ENCODE data around the gene SLC38A8.

GRCh38 chr16:84043486-84044117 lies 1.0 kb upstream of the SLC38A8 start:
- TF ChIP-seq CTCF (IDR thresholded peaks at IDR 0.05): no peak
- no peak for TF ChIP-seq POLR2A (IDR thresholded peaks at IDR 0.05)
- no peak for TF ChIP-seq EP300 (IDR thresholded peaks at IDR 0.05)
